Ovary (tissue), 9 donors: ENCODE measurements around the gene USF2. TPM values are rescaled to one million over a fixed set of nuclear protein-coding genes. Genes with fewer than 3 reads are reported as not detected.
A peak's percentile ranks its signal among the peaks of the same experiment; 100 is the strongest.

Experiments used
- DNase-seq, 5 donors: peaks; one replicate each; pipeline ENCODE4 v3.0.0-alpha.2; 2019 to 2020
- H3K27ac ChIP-seq, 2 donors: fragments of 200-600 bp; one replicate each; pipeline versions ENCODE4 v1.5.1 to v1.8.0; 2019 to 2022
- H3K27me3 ChIP-seq: fragments of 200-600 bp; one replicate; pipeline ENCODE4 v1.8.0; 2022
- H3K36me3 ChIP-seq: fragments of 200-600 bp; sonication (generic); one replicate; pipeline ENCODE4 v1.5.1; 2019
- H3K4me1 ChIP-seq: one replicate; pipeline ENCODE4 v1.8.1; 2013; ENCODE audit warnings: mild to moderate bottlenecking, moderate library complexity; ENCODE audit not compliant: insufficient read depth
- H3K4me3 ChIP-seq: fragments of 200-600 bp; sonication (generic); one replicate; pipeline ENCODE4 v1.5.1; 2017
- H3K9me3 ChIP-seq, 2 donors: fragments of 200-600 bp in 1 of 2; sonication (generic) in 1 of 2; one replicate each; pipeline versions ENCODE4 v1.5.1 to v1.8.1; 2013 to 2019; ENCODE audit warnings: mild to moderate bottlenecking in 1 of 2, moderate library complexity in 1 of 2
- CTCF ChIP-seq, 3 donors: fragments of 450-650 bp in 2 of 3; fragments of 200-600 bp in 1 of 3; IDR thresholded peaks; one replicate each; pipeline versions ENCODE4 v1.5.1 to v1.8.0; 2016 to 2022; ENCODE audit warnings: antibody characterized with exemption in 3 of 3, mild to moderate bottlenecking in 1 of 3
- EP300 ChIP-seq: sonication (generic); formaldehyde crosslinking; IDR thresholded peaks from one replicate; pipeline ENCODE4 v1.6.1; 2017; ENCODE audit warnings: antibody characterized with exemption
- POLR2A ChIP-seq: fragments of 450-650 bp; IDR thresholded peaks from one replicate; pipeline ENCODE4 v1.6.1; 2017; ENCODE audit warnings: antibody characterized with exemption, mild to moderate bottlenecking, moderate library complexity
- WGBS, 3 donors: extraction: QIAGEN DNeasy Blood & Tissue Kit in 1 of 3; methylation state at CpG; one replicate each; pipeline versions ENCODE4 v1.1.5 to v1.1.7; 2013 to 2017; 5-methylcytosine and 5-hydroxymethylcytosine counted together
- intact Hi-C, 4 donors: fragments of 100-400 bp; cut with DNase I; formaldehyde crosslinking; loops; one replicate each; pipeline versions ENCODE4 v1.11.0 to v1.15.1; 2022 to 2023
- polyA plus RNA-seq, 2 donors: library from polyadenylated mRNA; stranded (reverse); fragments of 200-250 nt in 1 of 2; fragments of 350-450 nt in 1 of 2; fragmentation: Illumina TruSeq in 1 of 2; extraction: RNeasy Lipid Tissue Mini Kit (QIAGEN cat#74804) in 1 of 2; gene quantifications; one replicate each; pipeline ENCODE4 v1.2.3, GENCODE V29; 2013 to 2014
- total RNA-seq, 7 donors: library from RNA; depleted of rRNA in 2 of 7; stranded (reverse); fragments of >200 nt in 2 of 7; fragmentation: NEBNext Ultra II Directional in 3 of 7; extraction: Animal tissue kit (Norgen Biotek cat#: 25700) in 3 of 7; gene quantifications; one replicate each; pipeline versions ENCODE4 v1.1.0 to v1.2.4, GENCODE V29; 2016 to 2023
- donor health status: DM: no; HTN: no; CAD: no; lungs with moderate emphysema.
- donor health status: DM: no; HTN: no; CAD: no.
- donor health status: Bipolar disorder and iron deficiency.
- donor health status: DM: yes; HTN: yes; CAD: no.
- donor health status: DM: no; HTN: no; CAD: no.
- donor health status: DM: yes; HTN: yes; CAD: no.

Gene USF2
- total and polyA plus RNA-seq, 9 donors, result 105 to 218 (median 159) TPM

DNA sequence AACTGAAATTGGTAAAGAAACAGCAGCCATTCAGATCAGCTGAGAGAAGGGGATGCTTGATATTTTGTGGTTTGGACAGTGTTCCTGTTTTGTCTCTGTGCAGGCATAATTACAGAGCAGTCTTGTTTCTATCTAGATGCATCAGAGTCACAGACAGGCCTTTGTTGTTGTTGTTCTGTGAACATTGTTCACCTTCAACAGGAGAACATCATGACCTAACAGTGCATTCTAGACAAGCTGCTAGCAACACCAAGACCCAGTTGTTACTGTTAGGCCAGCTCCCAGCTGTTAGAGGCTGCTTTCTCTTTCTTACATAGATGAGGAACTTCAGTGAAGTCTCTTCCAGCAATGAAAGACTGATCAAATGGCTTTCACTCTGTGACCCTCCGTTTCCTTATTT is 28.4 kb upstream of the USF2 start:
- intact Hi-C loops, result no loop called here
- H3K4me1 ChIP-seq, result no peaks in the 10 kb centered on the region
- WGBS, 3 donors, result 58 to 70% (median 64%) methylated on average over 1 of the region's 1 CpG

GRCh38 chr19:35241417-35241816 is 27.3 kb upstream of the USF2 start:
- no peak overlapping the region for H3K27ac ChIP-seq
- no peak overlapping the region for H3K4me3 ChIP-seq

More for the DNA sequence above, 28.4 kb upstream of the USF2 start:
- Histone ChIP-seq H3K27me3 (no peaks in the 10 kb centered on the region), H3K27ac (no peak overlapping the region), H3K9me3 (no peaks in the 10 kb centered on the region), H3K36me3 (no peaks in the 10 kb centered on the region), H3K4me3 (no peak overlapping the region)
- no peak for DNase-seq
- TF ChIP-seq EP300, result no peak
- no peak for TF ChIP-seq POLR2A
- TF ChIP-seq CTCF (IDR thresholded peaks at IDR 0.05), result no peak

GRCh38 chr19:35246466-35247092 is 22.2 kb upstream of the USF2 start:
- Histone ChIP-seq H3K4me3 (no peak overlapping the region), H3K27ac (no peak overlapping the region), H3K4me1 (peaks cover 2% of the 10 kb centered on the region), H3K9me3 (peaks cover 0 to 2% of the 10 kb centered on the region in 2 donors), H3K27me3 (no peaks in the 10 kb centered on the region), H3K36me3 (no peaks in the 10 kb centered on the region)
- TF ChIP-seq EP300, result no peak
- TF ChIP-seq CTCF (IDR thresholded peaks at IDR 0.05), result no peak
- TF ChIP-seq POLR2A, result no peak
- intact Hi-C loops, result no loop called here
- DNase-seq, result no peak
- WGBS, 3 donors, result 76 to 79% (median 78%) methylated on average over 4 of the region's 4 CpGs

More at GRCh38 chr19:35241417-35241816, 27.3 kb upstream of the USF2 start:
- 83 to 94% (median 89%) methylated on average over 1 of the region's 1 CpG for WGBS, 3 donors
- H3K36me3 ChIP-seq, result no peaks in the 10 kb centered on the region
- intact Hi-C loops, result no loop called here
- H3K27me3 ChIP-seq, result no peaks in the 10 kb centered on the region
- no peak for TF ChIP-seq CTCF (IDR thresholded peaks at IDR 0.05)
- no peak for TF ChIP-seq EP300
- TF ChIP-seq POLR2A, result no peak
- DNase-seq, result no peak
- H3K4me1 ChIP-seq, result no peaks in the 10 kb centered on the region
- peaks cover 0 to 2% of the 10 kb centered on the region in 2 donors for H3K9me3 ChIP-seq

DNA sequence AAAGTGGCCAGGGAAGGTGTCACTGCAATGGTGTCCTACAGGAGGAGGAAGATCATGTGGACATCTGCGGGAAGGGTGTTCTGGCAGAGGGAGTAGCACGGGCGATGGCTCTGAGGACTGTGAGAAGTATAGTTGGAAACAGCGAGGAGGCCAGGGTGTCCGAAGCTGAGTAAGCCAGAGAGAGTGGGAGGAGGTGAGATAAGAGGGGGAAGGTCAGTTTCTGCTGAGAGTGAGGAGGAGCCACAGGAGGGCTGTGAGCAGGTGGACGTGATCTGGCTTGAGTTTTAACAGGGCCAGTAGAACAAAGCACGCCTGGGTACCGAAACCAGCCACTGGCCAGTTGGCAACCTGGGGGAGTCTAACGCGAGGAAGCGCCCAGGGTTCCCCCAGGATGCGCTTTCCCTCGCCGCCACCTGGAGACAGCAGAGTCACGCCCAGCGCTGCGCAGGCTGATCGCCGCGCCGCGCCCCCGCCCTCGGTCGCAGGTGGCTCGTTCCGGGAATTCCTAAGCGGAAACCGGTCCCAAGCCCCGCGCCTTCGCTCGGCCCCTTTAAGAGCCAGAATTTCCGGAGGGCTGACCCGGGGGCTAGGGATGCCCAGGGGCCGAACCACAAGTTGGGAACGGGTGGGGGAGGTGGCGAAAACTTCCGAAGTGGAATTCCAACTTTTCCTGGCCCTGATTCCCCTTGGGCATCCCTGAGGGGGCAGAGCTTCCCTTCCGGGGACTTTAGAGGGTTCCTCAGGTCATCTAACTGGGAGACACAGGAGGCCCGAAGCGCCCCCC is 21.0 kb upstream of the USF2 start:
- Histone ChIP-seq H3K27ac (no peak overlapping the region), H3K9me3 (peaks cover 0 to 2% of the 10 kb centered on the region in 2 donors), H3K27me3 (no peaks in the 10 kb centered on the region), H3K4me1 (peaks cover 2% of the 10 kb centered on the region), H3K36me3 (no peaks in the 10 kb centered on the region), H3K4me3 (peak overlapping the region; percentile 41)
- TF ChIP-seq POLR2A (no peak), EP300 (no peak), CTCF (IDR thresholded peaks at IDR 0.05) (no peak)
- 1 to 2% (median 1%) methylated on average over 42 of the region's 42 CpGs for WGBS, 3 donors
- intact Hi-C loops, result no loop called here
- DNase-seq, result peak in 4 of 5 donors; percentile 27 to 50 (median 36)
